ENCODE results near the gene PLOD1.
A peak's percentile ranks its signal among the peaks of the same experiment; 100 is the strongest.

DNA sequence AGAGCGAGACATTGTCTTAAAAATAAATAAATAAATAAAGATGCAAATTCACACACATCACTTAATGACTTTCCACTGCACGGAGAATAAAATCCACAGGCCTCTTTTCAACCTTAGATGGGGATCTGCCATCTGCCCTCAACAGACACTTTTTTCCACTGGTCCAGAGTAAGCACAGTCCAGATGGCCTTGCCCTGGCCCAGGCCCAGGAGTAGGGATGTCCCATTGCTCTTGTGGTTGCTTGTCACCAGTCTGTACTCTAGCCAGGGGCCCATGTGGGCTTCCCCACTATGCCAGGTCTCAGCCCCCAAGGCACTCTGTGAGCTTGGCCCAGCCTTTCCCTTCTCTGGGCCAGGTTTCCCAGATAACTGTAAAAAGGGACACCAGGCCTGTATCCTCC is 17.4 kb downstream of the PLOD1 start:
- TF ChIP-seq TOX (CRISPR knock-in tag; IDR thresholded peaks at IDR 0.05; ENCODE audit: borderline replicate concordance) = no peak
- TF ChIP-seq GLIS3 (CRISPR knock-in tag; IDR thresholded peaks at IDR 0.05) = no peak
- no peak for TF ChIP-seq POU6F1 (CRISPR knock-in tag; IDR thresholded peaks at IDR 0.05; ENCODE audit: borderline replicate concordance, low read depth)
- no peak for TF ChIP-seq ARNTL (CRISPR knock-in tag; IDR thresholded peaks at IDR 0.05; ENCODE audit: borderline replicate concordance, low read depth)
- TF ChIP-seq ZC3H10 (CRISPR knock-in tag; IDR thresholded peaks at IDR 0.05) = no peak
- TF ChIP-seq TSHZ2 (CRISPR knock-in tag; IDR thresholded peaks at IDR 0.05) = no peak
- no peak for TF ChIP-seq ZNF565 (CRISPR knock-in tag; conservative IDR thresholded peaks at IDR 0.05; ENCODE audit: low read depth)
- peak; percentile 75; the same call in 1 of the 2 replicates for TF ChIP-seq TCF4 (CRISPR knock-in tag; IDR thresholded peaks at IDR 0.05; ENCODE audit: borderline replicate concordance)
- TF ChIP-seq PATZ1 (CRISPR knock-in tag; IDR thresholded peaks at IDR 0.05; ENCODE audit: borderline replicate concordance) = no peak
- TF ChIP-seq ZNF70 (CRISPR knock-in tag; IDR thresholded peaks at IDR 0.05) = no peak
- TF ChIP-seq RARB (CRISPR knock-in tag; IDR thresholded peaks at IDR 0.05) = no peak
- no peak for TF ChIP-seq SNAI2 (CRISPR knock-in tag; IDR thresholded peaks at IDR 0.05)
- TF ChIP-seq ZFP3 (CRISPR knock-in tag; IDR thresholded peaks at IDR 0.05) = no peak
- TF ChIP-seq PPARA (CRISPR knock-in tag; IDR thresholded peaks at IDR 0.05; ENCODE audit: borderline replicate concordance) = no peak

Data from SK-N-SH treated with all-trans-retinoic acid at 6 μM for 48 hours (cell line).